IgD-negative memory B cell (primary cell): ENCODE data around the gene FBXO46. TPM values are rescaled to one million over a fixed set of nuclear protein-coding genes. Genes with fewer than 3 reads are reported as not detected.

Source experiments
- H3K27ac Mint-ChIP-seq, 3 donors: one replicate each; pipeline ENCODE4 v1.8.0; 2020 to 2022; ENCODE audit warnings: mild to moderate bottlenecking in 3 of 3, mixed read lengths in 3 of 3, moderate library complexity in 1 of 3
- H3K27me3 Mint-ChIP-seq: one replicate; pipeline ENCODE4 v1.8.0; 2021; ENCODE audit warnings: mixed read lengths
- H3K36me3 Mint-ChIP-seq: one replicate; pipeline ENCODE4 v1.8.0; 2020; ENCODE audit warnings: mild to moderate bottlenecking, mixed read lengths
- H3K4me1 Mint-ChIP-seq, 3 donors: one replicate each; pipeline ENCODE4 v1.8.0; 2020 to 2022; ENCODE audit warnings: mixed read lengths in 3 of 3, mild to moderate bottlenecking in 1 of 3
- H3K4me3 Mint-ChIP-seq, 4 donors: one replicate each; pipeline ENCODE4 v1.8.0; 2020 to 2022; ENCODE audit warnings: mild to moderate bottlenecking in 4 of 4, mixed read lengths in 4 of 4, moderate library complexity in 3 of 4
- H3K9me3 Mint-ChIP-seq, 3 donors: one replicate each; pipeline ENCODE4 v1.8.0; 2020 to 2021; ENCODE audit warnings: mixed read lengths in 3 of 3, mild to moderate bottlenecking in 1 of 3
- polyA plus RNA-seq: library from polyadenylated mRNA; unstranded; fragments of 300-500 nt; fragmentation: Illumina TruSeq; gene quantifications from one replicate; pipeline ENCODE4 v1.2.3, GENCODE V29; 2021

FBXO46 gene
- polyA plus RNA-seq, 1 donor from 2014 or later: 23.7 TPM

DNA sequence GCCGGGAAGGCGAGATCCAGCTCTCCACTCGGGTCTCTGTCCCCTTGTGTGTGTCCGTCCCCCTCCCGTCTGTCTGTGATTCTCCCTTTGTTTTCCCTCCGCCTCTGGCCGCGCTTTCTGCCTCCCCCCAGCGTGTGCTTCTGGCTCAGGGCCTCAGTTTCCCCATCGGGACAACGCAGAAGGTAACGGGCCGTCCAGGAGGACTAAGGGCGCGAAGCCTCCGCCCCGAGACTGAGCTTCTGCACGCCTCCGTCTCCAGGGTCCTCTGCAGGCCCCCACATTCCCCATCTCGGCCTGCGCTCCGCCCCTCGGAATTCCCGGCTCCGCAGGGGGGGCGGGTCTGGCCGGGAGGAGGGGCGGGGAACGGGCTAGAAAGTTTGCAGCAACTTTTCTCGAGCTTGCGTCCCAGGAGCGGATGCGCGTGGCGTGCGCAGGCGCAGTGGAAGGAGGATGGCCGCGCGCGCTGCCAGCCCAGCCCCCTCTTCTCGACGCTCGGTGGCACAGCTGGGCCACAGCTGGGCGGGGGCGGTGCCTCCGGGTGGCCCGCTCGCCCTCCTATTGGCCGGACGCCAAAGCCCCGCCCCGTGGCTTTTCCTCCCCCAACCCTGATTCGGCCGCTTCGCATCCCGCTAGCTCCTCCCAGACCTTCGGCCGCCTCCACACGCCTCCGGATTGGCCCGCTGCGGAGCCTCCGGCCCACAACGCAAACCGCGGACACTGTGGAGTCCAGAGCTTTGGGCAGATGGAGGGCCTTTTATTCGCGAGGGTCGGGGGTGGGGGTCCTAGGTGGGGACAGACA lies 38.5 kb upstream of the FBXO46 start, which contains the start of gene SIX5:
TSS of gene SIX5 (minus strand) at position 269 of the 799 bp plus-strand sequence. CDS start 408 bp downstream, outside the sequence.
- peaks cover 5 to 9% (median 5%) of the 10 kb centered on the region in 3 donors for H3K4me1 Mint-ChIP-seq
- H3K4me3 Mint-ChIP-seq: peak within 1 kb of the TSS; percentile 86 to 100 (median 95)
- H3K36me3 Mint-ChIP-seq: no peaks in the 10 kb centered on the region
- peak within 1 kb of the TSS; percentile 86 to 100 (median 94) for H3K27ac Mint-ChIP-seq
- H3K27me3 Mint-ChIP-seq: peaks cover 7% of the 10 kb centered on the region
- H3K9me3 Mint-ChIP-seq: no peaks in the 10 kb centered on the region

DNA sequence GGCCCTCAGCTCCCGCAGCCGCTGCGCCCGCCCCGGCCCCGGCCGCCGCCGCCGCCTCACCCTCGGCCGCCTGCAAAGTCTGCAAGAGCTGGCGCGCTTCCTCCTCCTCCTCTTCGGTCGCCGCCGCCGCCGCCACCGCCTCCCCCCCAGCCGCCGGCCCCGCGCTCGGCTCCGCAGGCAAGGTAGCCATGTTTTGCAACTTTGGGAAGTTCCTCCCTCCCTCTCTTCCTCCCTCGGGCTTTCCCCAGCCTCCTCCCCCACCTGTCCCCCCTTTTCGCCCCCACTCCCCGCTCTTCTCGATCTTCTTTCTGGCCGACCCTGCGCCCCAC lies 37.9 kb upstream of the FBXO46 start:
- H3K4me3 Mint-ChIP-seq: peak overlapping the region; percentile 86 to 100 (median 95)
- no peaks in the 10 kb centered on the region for H3K36me3 Mint-ChIP-seq
- H3K4me1 Mint-ChIP-seq: peaks cover 5 to 9% (median 5%) of the 10 kb centered on the region in 3 donors
- peak overlapping the region in 1 of 3 donors; percentile 100 for H3K27ac Mint-ChIP-seq
- H3K9me3 Mint-ChIP-seq: no peaks in the 10 kb centered on the region
- peaks cover 7% of the 10 kb centered on the region for H3K27me3 Mint-ChIP-seq

- no peak overlapping the region for H3K27ac Mint-ChIP-seq
- H3K27me3 Mint-ChIP-seq: peaks cover 7% of the 10 kb centered on the region
- peak overlapping the region; percentile 78 to 100 (median 84) for H3K4me3 Mint-ChIP-seq
- no peaks in the 10 kb centered on the region for H3K36me3 Mint-ChIP-seq
- H3K4me1 Mint-ChIP-seq: peaks cover 5 to 7% (median 5%) of the 10 kb centered on the region in 3 donors
- no peaks in the 10 kb centered on the region for H3K9me3 Mint-ChIP-seq
Measured at GRCh38 chr19:45767881-45768654, 37.4 kb upstream of the FBXO46 start.

DNA sequence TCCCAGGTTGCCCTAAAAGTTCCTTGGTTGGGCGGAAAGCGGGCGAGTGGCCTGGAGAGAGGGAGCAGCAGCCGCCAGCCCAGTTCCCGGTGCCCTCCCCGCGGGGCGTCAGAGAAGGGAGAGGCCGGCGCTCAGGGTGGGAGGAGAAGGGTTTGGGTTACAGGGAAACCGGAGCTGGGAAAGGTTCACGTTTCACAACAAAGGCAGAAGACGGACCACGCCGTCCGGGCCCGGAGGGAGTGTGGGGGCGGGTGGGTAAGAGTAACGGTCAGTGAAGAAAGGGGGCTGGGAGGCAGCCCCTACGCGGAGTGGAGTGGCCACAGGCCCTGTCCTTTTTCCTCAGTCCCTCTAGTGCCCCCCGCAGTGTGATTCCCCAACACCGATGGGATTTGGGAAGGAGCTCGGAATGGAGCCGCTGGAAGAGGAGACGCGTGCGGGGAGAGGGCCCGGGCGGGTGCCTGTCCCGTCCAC lies 36.7 kb upstream of the FBXO46 start:
- H3K4me1 Mint-ChIP-seq: peaks cover 5 to 7% (median 5%) of the 10 kb centered on the region in 3 donors
- H3K27ac Mint-ChIP-seq: no peak overlapping the region
- H3K36me3 Mint-ChIP-seq: no peaks in the 10 kb centered on the region
- H3K9me3 Mint-ChIP-seq: no peaks in the 10 kb centered on the region
- peak overlapping the region; percentile 34 to 81 (median 51) for H3K4me3 Mint-ChIP-seq
- peaks cover 7% of the 10 kb centered on the region for H3K27me3 Mint-ChIP-seq

- no peaks in the 10 kb centered on the region for H3K36me3 Mint-ChIP-seq
- peaks cover 9% of the 10 kb centered on the region for H3K27me3 Mint-ChIP-seq
- H3K4me3 Mint-ChIP-seq: peak overlapping the region; percentile 39 to 81 (median 54)
- H3K27ac Mint-ChIP-seq: no peak overlapping the region
- peaks cover 4 to 5% (median 5%) of the 10 kb centered on the region in 3 donors for H3K4me1 Mint-ChIP-seq
- H3K9me3 Mint-ChIP-seq: no peaks in the 10 kb centered on the region
Measured at GRCh38 chr19:45766869-45767346, 36.2 kb upstream of the FBXO46 start.

DNA sequence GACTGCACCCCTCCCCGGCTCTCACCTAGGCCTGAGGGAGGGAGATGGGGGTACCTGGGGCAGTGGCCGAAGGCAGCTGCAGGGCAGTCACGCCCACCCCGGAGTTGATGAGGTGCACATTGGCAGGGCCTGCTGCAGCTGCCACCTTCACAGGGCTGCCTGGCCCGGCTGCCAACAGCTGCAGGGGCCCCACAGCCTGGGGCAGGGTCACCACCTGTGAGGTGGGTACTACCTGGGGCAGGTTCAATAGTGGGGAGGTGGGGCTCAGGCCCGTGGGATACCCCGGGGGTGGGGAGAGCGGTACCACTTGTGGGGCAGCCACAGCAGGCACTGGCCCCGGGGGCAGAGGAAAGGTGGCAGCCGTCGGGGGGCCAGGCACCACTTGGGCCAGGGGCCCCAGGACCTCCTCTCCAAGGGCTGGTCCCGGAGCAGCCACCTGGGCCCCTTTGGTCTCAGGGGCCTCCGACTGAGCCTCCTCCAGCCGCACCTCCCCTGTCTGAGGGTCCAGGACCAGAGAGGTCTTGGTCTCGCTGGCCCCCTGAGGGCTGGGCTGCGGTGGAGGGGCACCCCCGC lies 35.7 kb upstream of the FBXO46 start:
- Mint-ChIP-seq H3K36me3 (no peaks in the 10 kb centered on the region), H3K27me3 (peaks cover 9% of the 10 kb centered on the region), H3K27ac (no peak overlapping the region), H3K9me3 (no peaks in the 10 kb centered on the region), H3K4me1 (peaks cover 4 to 5% (median 5%) of the 10 kb centered on the region in 3 donors), H3K4me3 (no peak overlapping the region)

- Mint-ChIP-seq H3K4me1 (peaks cover 1 to 5% (median 2%) of the 10 kb centered on the region in 3 donors), H3K4me3 (peak overlapping the region in 1 of 4 donors; percentile 21), H3K36me3 (no peaks in the 10 kb centered on the region), H3K27ac (no peak overlapping the region), H3K9me3 (no peaks in the 10 kb centered on the region), H3K27me3 (peaks cover 10% of the 10 kb centered on the region)
Measured at GRCh38 chr19:45765702-45766295, 35.1 kb upstream of the FBXO46 start.

DNA sequence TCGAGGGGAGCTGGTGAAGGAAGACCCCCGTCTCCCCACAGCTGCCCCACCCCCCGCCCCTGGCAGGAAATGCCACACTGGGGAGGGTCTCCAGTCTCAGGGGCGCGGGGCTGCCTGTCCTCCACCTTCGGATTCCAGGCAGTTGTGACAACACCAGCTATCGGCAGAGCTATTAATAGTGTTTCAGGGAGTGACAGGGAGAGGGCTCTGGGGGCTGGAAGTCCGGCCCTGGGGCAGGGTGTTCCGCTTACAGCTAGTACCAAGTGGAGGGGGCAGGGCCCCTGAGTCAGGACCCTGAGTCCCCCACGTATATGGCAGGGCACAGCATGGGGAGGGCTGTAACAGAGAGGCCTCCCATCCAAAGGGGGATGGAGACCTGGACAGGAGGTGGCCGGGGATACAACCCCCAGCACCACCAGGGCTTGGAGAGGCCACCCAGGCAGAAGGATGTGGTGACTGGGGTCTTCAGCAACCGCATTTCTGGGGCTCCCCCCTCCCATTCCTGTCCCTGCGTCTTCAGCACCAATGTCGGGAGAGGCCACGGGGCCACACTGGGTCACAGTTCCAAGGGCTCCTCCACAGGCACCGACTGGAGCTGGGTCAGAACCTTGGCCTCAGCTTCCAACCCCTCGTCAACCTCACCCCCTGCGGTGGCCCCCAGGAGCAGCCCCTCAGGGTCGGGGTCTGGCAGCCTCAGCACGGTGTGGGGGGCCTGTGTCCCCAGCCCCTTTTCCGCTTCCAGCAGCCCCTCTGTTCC lies 34.4 kb upstream of the FBXO46 start:
- Mint-ChIP-seq H3K36me3 (no peaks in the 10 kb centered on the region), H3K9me3 (no peaks in the 10 kb centered on the region), H3K4me3 (peak overlapping the region in 1 of 4 donors; percentile 67), H3K4me1 (peaks cover 0 to 5% (median 0%) of the 10 kb centered on the region in 3 donors), H3K27ac (peak overlapping the region in 1 of 3 donors; percentile 62), H3K27me3 (peaks cover 14% of the 10 kb centered on the region)

GRCh38 chr19:45764475-45764874 lies 33.8 kb upstream of the FBXO46 start:
- peak overlapping the region in 1 of 4 donors; percentile 67 for H3K4me3 Mint-ChIP-seq
- peaks cover 0 to 1% (median 0%) of the 10 kb centered on the region in 3 donors for H3K4me1 Mint-ChIP-seq
- H3K36me3 Mint-ChIP-seq: no peaks in the 10 kb centered on the region
- peak overlapping the region in 1 of 3 donors; percentile 62 for H3K27ac Mint-ChIP-seq
- no peaks in the 10 kb centered on the region for H3K9me3 Mint-ChIP-seq
- H3K27me3 Mint-ChIP-seq: peaks cover 14% of the 10 kb centered on the region

DNA sequence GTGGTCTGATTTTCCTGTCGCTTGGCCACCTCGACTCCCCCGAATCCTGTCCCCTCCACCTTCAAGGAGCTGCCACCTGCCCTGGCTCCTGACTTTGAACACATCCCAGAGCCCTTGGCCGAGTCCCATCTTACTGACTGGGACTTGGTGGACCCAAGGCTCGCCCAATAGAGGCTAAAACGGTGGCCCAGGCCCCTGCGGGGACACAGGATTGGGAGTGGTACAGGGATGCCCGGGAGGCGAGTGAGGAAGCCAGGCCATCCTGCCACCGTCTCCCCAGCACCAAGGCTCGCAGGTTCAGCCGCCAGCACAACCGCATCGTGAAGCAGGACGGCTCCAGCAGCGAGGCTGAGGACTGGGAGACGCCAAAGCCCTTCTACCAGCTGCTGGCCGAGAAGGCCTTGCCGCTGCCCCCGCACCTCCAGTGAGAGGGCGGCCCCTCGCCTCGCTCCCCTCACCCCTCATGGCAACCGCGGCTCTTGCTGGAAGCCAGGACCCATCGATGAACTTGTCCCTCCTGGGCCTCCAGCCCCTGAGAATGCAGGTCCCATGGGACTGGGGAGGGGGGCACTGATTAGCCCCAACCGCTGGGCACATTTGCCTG lies 33.1 kb upstream of the FBXO46 start:
- H3K4me3 Mint-ChIP-seq: no peak overlapping the region
- no peaks in the 10 kb centered on the region for H3K9me3 Mint-ChIP-seq
- H3K4me1 Mint-ChIP-seq: no peaks in the 10 kb centered on the region
- H3K27ac Mint-ChIP-seq: peak overlapping the region in 1 of 3 donors; percentile 45
- H3K27me3 Mint-ChIP-seq: peaks cover 14% of the 10 kb centered on the region
- no peaks in the 10 kb centered on the region for H3K36me3 Mint-ChIP-seq

DNA sequence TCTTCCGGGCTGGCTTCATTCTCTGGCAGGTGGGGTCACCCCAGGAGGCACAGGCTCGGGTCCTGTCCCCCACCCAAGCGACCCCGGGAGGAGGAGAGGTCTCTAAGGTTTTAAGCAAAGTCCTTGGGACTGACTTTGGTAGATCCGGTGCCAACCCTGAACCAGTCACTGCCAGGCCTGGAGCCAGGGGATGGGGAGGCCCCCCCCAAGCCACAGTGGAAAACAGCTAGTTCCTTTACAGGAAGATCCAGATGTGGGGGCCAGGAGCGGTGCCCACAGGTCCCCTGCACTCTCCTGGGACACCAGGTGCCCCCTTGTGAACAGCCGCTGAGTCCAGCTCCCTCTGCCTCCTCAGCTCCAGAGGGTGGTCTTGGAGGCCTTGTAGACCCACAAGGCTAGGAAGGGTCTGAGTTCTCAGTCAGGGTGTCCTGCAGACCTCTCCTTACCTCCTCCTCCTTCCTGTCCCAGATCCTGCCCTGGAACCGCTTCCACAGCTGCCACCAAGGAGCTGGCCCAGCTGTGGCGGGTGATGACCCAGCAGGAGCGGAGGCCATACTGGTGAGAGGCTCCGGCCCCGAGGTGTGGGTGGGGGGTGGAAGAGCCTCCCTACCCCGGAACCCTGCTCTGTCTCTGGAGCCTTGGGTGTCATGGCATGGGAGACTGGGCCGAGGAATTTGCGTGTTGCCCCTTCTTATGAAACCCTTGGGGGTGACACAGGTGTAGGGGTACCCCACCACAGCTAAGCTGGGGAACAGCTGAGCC lies 32.4 kb upstream of the FBXO46 start:
- Mint-ChIP-seq H3K4me3 (no peak overlapping the region), H3K4me1 (no peaks in the 10 kb centered on the region), H3K36me3 (no peaks in the 10 kb centered on the region), H3K9me3 (no peaks in the 10 kb centered on the region), H3K27me3 (peaks cover 14% of the 10 kb centered on the region), H3K27ac (peak overlapping the region in 1 of 3 donors; percentile 45)

DNA sequence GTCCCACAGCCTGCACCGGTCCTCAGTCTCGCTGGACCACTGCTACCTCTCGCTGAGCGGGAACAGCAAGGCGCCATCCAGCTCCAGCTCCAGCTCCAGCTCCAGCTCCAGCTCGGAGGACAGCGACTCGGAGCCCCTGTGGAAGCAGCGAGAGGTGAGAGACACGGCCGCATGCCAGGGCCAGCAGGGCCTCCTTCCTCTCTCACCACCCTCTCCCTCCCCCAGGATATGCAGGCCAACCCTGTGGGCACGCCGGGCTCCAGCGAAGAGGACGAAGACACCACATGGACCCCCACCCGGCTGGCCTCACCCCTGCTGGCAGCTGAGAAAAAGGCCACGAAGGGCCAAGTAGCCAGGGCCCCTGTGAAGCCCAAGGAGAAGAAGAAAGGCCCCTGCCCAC lies 31.0 kb upstream of the FBXO46 start:
- peaks cover 9% of the 10 kb centered on the region for H3K27me3 Mint-ChIP-seq
- no peak overlapping the region for H3K27ac Mint-ChIP-seq
- H3K4me3 Mint-ChIP-seq: no peak overlapping the region
- no peaks in the 10 kb centered on the region for H3K36me3 Mint-ChIP-seq
- H3K4me1 Mint-ChIP-seq: no peaks in the 10 kb centered on the region
- H3K9me3 Mint-ChIP-seq: no peaks in the 10 kb centered on the region

DNA sequence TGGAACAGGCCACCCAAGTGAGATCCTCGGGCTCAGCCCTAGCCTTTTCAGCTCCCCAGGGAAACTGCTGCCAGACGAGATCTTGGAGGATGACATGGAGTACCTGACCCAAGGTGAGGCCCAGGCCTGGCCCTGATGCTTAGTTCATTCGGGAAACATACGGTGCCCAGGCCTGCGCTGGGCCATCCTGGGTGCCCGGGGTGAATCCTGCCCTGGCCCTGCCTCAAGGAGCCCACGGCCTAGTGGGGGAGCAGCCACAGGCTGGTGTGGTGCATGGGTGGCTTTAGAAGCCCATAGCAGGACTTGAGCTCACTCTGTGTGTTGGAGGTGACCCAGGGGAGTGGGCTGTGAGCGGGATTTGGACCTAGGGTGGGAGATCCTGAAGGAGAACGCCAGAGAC lies 28.2 kb upstream of the FBXO46 start:
- Mint-ChIP-seq H3K9me3 (no peaks in the 10 kb centered on the region), H3K4me1 (no peaks in the 10 kb centered on the region), H3K36me3 (peaks cover 1% of the 10 kb centered on the region), H3K27ac (no peak overlapping the region), H3K27me3 (peaks cover 6% of the 10 kb centered on the region), H3K4me3 (no peak overlapping the region)
